ENCODE data around the gene DMAC2.
"Not testable (repeated sequence)": the region's sequence is repeated elsewhere in the genome, so short reads cannot be mapped to it uniquely, and the experiment has no call there.

DMAC2 gene

DNA sequence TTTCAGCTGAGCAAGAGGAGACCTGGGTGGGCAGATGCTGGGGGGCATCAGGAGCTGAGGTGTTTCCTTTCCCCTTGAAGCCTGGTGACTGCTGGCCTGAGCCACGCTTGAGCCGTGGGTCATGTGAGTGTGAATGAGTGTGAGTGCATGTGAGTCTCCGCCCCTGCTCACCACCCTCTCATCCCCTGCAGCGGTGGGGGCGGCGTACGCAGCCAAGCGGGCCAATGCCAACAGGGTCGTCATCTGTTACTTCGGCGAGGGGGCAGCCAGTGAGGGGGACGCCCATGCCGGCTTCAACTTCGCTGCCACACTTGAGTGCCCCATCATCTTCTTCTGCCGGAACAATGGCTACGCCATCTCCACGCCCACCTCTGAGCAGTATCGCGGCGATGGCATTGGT lies 17.7 kb downstream of the DMAC2 start:
- DNase-seq, result no peak

- no peak for DNase-seq
Measured at GRCh38 chr19:41421314-41421713, 18.4 kb downstream of the DMAC2 start.

DNA sequence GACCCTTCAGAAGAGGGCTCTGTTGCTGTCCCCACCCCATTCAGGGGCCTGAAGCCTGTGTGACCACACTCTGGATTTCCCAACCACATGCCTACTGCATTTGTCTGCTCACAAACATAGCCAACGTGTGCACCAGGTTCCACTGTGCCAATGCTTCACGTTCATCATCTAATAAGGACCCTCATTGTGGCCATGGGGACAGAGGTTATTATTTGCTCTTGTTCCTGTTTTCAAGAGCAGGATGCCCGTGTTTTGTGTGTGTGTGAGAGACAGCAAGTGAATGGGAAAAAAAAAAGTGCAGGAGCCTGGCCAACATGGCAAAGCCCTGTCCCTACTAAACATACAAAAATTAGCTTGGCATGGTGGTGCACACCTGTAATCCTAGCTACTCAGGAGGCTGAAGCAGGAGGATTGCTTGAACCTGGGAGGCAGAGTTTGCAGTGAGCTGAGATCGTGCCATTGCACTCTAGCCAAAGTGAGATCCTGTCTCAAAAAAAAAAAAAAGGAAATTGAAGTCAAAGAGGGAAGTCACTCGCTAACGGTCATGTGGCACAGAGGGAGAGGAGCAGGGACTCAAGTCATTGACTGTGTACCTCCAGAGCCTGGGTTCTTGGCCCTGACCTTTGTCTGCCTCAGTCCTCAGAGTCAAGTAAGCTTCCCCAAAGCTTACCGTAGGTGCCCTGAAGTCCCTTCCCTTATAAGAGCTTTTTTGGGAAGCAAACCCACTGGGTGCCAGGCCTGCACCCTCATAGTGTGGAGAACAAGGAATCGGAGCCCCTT lies 19.4 kb downstream of the DMAC2 start:
- DNase-seq, result peak in 1 of 2 donors; percentile 39

DNA sequence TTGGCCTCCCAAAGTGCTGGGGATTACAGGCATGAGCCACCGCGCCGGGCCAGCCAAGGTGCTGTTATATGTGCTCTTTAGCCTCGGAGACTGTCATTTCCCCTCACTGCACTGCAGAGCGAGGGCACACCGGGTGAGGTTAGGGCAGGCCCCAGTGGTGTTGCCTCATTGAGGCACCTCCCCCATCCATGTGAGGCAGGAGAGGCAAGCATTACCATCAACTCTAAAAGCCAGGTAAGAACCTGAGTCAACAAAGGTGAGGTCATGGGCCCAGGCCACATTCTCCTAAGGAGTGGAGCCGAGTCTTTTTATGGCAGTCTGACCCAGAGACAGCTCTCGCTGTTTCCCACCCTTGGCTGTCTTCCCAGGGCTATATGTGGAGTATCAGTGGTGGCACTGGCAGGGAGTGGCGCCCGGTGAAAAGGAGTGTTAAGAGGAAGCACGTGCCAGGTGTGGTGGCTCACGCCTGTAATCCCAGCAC lies 23.5 kb downstream of the DMAC2 start:
- no peak for DNase-seq

- no peak for DNase-seq
Measured at GRCh38 chr19:41415154-41415571, 24.5 kb downstream of the DMAC2 start.

- DNase-seq, result no peak
Measured at GRCh38 chr19:41414461-41414860, 25.3 kb downstream of the DMAC2 start.

GRCh38 chr19:41413947-41414346 lies 25.8 kb downstream of the DMAC2 start:
- no peak for DNase-seq

DNA sequence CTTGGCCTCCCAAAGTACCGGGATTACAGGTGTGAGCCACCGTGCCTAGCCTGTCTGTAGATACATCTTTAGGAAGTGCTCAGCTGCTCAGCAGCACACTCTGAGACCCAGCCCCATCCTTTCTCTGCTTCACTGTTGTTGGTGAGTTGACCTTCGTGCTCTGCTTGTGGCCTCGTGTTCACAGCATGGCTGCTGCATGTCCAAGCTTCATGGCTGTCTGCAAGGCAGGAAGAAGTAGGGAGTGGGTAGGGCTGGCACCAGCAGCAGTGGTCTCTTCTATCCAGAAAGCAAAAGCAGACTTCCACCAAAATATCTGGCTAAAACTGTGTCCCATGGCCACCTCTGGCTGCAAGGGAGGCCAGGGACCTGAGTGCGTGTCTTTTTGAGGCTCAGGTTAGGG lies 26.8 kb downstream of the DMAC2 start:
- DNase-seq, result no peak

GRCh38 chr19:41411968-41412265 lies 27.8 kb downstream of the DMAC2 start:
- DNase-seq, result no peak

DNA sequence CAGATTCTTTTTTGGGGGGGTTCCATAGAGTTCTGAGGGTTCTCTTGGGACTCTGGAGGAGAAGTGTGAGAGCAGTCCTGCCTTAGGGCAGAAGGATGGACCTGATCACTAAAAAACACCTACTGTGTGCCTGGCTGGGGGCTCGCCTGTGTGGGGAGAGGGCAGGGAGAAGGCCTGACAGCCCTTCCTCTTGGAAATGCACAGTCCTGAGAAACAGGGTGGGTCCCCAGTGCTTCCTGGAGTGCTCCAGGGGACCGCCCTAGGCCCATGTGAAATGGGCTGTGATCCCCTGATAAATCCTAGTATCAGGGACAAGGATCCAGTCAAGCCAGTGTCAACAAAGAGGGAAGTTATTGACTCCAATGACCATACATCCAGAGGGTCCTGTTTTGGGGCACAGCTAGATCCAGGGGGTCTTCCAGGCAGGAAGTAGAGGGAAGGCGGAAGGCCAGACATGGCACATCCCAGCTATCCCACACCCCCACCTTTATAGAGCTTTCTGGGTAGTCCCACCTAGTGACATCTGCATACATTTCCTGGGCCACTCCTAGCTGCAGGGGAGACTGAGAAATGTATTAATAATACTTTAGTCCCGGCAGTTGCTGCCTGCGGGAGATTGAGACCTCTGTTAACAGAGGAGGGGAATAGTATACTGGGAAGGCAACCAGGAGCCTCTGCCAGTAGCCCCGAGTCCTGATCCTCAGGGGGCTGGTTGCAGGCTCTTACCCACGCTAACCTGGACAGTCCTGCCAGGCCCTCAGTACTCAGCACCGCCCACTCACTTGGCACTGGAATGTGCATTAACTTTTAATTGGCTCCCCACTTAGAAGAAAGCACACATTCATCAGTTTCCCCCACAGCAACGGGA lies 28.4 kb downstream of the DMAC2 start:
- DNase-seq, result no peak

DNA sequence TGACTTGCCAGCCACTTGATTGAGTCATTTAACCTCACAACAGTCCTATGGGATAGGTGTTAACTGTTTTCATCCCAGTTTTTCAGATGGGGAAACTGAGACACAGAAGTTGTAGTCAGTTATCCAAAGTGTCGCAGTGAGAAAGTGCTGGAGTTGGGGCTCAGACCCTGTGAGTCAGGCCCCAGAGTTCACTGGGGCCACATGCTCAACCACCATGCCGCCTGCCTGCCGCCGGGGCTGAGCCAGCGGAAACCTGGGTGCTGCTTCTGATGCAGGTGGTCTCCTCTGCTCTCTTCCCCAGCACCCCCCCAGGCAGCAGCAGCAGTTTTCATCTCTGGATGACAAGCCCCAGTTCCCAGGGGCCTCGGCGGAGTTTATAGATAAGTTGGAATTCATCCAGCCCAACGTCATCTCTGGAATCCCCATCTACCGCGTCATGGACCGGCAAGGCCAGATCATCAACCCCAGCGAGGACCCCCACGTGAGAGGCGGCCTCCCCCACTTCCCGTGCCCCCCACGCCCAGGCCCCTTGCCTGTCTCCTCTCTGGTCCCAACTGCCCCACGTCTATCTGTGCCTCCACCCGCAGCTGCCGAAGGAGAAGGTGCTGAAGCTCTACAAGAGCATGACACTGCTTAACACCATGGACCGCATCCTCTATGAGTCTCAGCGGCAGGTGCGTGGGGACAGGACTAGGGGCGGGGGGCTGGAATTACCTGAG lies 29.2 kb downstream of the DMAC2 start:
- DNase-seq, result no peak

GRCh38 chr19:41409288-41409687 lies 30.4 kb downstream of the DMAC2 start:
- no peak for DNase-seq

DNA sequence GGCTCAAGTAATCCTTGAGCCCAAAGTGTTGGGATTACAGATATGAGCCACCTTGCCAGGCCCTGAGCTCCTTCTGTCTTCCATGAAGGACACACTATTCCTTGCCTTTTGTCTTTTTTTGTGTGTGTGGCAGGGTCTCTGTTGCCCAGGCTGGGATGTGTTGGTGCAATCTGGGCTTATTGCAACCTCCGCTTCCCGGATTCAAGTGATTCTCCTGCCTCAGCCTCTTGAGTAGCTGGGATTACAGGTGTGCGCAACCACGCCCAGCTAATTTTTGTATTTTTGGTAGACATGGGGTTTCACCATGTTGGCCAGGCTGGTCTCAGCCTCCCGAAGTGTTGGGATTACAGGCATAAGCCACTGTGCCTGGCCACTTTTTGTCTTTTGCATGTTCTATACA lies 30.9 kb downstream of the DMAC2 start:
- not testable (repeated sequence) for DNase-seq

DNA sequence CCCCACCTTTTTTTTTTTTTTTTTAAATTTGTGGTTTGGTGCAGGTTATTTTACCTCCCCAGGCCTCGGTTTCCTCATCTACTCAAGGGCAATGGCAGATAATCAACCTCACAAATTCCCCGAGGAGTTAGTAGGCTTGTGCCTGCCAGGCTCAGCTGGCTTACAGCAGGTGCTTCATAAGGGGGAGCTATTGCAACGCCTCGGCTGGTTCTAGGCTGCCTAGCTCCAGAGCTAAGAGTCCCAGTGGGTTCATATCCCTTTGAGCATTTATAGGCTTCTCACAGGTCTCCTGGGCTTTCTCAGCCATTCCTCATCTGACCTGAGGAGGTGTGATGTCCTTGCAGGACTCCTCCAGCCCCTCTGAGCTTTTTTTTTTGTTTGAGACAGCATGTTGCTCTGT lies 31.5 kb downstream of the DMAC2 start:
- DNase-seq, result no peak

- DNase-seq, result no peak
Measured at GRCh38 chr19:41407271-41407670, 32.4 kb downstream of the DMAC2 start.

GRCh38 chr19:41405776-41406175 lies 33.9 kb downstream of the DMAC2 start:
- no peak for DNase-seq

DNA sequence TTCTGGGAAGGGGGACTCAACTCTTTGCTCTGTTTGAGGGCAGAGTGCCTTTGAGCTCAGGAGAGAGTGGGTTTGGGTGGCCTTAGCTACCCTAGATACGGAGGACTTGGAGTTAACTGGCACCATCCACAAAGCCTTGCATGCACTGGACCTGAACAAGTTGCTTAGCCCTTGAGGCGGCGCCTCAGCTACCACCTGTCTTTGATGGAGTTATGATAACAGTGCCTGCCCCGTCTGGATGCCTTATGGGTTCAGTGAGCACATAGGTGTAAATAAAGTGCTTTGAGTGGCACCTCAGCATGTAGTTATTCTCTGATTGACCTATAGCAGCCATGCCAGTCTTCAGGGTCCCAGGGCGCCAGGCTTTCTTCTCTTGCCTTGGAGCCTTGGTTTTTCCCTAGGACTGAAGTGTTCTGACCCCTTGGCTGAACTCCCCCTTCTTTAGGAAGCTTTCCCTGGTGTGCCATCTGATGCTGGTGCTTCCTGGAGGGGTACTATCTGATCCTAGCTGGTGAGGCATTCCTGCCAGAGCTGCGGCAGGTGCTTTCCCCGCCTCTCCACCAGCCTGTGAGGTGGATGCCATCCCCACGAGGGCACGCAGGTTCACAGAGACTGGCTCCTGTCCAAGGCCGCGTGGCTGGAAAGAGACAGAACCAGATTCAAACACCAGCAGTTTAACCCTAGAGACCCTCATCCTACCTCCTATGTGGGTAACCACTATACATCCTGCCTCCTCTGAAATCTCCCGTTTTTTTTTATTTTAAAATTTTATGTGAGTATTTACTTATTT lies 36.3 kb downstream of the DMAC2 start:
- no peak for DNase-seq

DNA sequence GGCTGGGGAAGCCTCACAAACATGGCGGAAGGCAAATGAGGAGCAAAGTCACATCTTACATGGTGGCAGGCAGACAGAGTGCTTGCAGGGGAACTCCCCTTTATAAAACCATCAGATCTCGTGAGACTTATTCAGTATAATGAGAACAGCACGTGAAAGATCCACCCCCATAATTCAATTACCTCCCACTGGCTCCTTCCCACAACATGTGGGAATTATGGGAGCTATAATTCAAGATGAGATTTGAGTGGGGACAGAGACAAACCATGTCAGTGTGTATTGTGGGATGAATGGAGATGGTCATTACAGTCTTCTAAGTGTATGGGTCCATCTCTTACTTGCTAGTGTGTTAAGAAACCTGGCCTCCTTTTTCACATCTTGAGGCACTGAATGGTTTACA lies 37.7 kb downstream of the DMAC2 start:
- no peak for DNase-seq

- no peak for DNase-seq
Measured at GRCh38 chr19:41401483-41401882, 38.2 kb downstream of the DMAC2 start.

DNA sequence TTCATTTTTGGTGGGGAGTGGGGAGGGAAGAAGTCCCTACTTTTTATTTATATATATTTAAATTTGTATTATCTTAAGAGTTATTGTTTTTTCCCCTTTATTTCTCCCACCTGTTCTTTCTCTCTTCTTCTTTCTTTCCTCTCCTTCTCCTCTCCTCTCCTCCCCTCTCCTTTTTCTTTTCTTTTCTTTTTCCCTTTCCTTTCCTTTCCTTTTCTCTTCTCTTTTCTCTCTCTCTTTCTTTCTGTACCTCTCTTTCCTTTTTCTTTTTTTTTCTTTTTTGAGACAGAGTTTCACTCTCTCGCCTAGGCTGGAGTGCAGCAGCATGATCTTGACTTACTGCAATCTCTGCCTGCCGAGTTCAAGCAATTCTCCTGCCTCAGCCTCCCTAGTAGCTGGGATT lies 40.2 kb downstream of the DMAC2 start:
- no peak for DNase-seq

DNA sequence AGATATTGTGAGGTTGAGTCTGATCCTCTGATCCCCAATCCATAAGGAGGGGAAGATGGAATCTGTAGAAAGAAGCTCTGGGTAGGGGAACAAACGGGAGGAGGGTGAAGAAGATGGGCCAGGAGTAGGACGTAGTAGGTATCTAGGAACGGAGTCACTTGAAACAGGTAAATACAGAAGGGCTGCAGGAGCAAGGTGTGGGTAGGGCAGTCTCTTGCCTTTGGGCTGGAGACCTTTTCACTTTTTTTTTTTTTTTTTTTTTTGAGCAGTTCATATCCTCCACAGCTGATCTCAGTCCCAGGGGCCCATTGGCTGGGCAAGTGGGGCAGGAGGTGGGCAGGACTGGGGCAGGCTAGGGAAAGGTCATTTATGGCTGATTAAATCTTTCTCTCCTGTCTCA lies 40.6 kb downstream of the DMAC2 start:
- DNase-seq, result no peak

DNA sequence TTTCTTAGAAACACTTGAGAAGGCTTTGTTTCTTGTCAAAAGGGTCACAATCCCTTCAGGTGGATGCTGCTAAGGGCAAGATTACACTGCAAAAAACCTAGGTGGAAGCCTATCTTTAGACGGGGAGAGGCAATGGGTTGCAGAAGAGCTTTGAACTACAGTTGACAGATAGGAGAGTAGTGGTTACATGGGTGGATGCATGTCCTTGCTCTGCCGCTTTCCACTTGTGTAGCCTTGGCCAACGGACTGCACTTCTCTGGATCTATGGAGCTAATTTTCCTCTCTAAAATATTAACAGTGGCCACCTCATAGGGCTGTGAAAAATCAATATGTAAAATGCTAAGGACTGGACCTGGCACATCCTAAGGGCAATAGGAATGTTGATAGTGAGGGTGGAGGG lies 41.1 kb downstream of the DMAC2 start:
- no peak for DNase-seq

DNA sequence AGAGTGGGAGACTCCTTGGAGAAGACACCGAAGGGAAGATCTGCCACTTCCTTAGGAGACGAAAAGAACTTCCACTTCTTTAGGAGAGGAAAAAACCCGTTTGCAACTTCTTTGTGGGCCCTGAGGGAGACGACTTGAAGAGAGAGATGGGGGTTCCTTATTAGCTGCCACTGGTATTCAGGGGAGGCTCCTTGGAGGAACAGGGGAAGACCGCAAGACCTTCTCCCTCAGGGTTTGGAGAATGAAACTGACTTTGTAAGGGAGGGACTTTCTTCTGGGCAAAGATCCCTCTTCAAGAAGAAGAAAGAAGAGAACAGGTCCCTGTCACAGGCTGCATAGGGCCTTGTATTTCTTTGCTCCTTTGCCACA lies 41.7 kb downstream of the DMAC2 start:
- no peak for DNase-seq

Measured in CD4-positive, alpha-beta T cell treated with Interleukin-4 for 1 hour (primary cell).